Left ventricle myocardium inferior (tissue), 1 donor: ENCODE data around the gene SLC39A13. TPM values are rescaled to one million over a fixed set of nuclear protein-coding genes. Genes with fewer than 3 reads are reported as not detected.

Source experiments
- DNase-seq: peaks from one replicate; pipeline ENCODE4 v3.0.0-alpha.2; 2020
- H3K27ac ChIP-seq: fragments of 200-600 bp; replicated peaks from 2 replicates; pipeline ENCODE4 v1.8.0; 2021
- H3K27me3 ChIP-seq: fragments of 200-600 bp; 2 replicates; pipeline ENCODE4 v1.8.0; 2021; ENCODE audit warnings: low read depth
- H3K36me3 ChIP-seq: fragments of 200-600 bp; 2 replicates; pipeline ENCODE4 v1.8.0; 2021
- H3K4me1 ChIP-seq: fragments of 200-600 bp; 2 replicates; pipeline ENCODE4 v1.8.0; 2021
- H3K4me3 ChIP-seq: fragments of 200-600 bp; 2 replicates; pipeline ENCODE4 v1.8.0; 2021; ENCODE audit warnings: mild to moderate bottlenecking, moderate library complexity
- H3K9me3 ChIP-seq: fragments of 200-600 bp; replicated peaks from 2 replicates; pipeline ENCODE4 v1.8.0; 2021
- intact Hi-C: fragments of 100-400 bp; cut with micrococcal nuclease; formaldehyde crosslinking; loops from one replicate; pipeline ENCODE4 v1.11.0; 2022
- total RNA-seq: library from RNA; stranded (reverse); fragmentation: NEBNext Ultra II Directional; extraction: Animal tissue kit (Norgen Biotek cat#: 25700); gene quantifications from one replicate; pipeline ENCODE4 v1.2.1, GENCODE V29; 2021
- TF ChIP-seq, protein P1 (sequence below): fragments of 200-600 bp; IDR thresholded peaks from 2 replicates; pipeline ENCODE4 v1.8.0; 2021; ENCODE audit warnings: antibody characterized with exemption, mild to moderate bottlenecking, borderline replicate concordance
- donor health status: DM: no; HTN: yes; CAD: no; lungs with severe emphysema.

SLC39A13 gene
- total RNA-seq, 1 donor from 2014 or later = 36.5 TPM

DNA sequence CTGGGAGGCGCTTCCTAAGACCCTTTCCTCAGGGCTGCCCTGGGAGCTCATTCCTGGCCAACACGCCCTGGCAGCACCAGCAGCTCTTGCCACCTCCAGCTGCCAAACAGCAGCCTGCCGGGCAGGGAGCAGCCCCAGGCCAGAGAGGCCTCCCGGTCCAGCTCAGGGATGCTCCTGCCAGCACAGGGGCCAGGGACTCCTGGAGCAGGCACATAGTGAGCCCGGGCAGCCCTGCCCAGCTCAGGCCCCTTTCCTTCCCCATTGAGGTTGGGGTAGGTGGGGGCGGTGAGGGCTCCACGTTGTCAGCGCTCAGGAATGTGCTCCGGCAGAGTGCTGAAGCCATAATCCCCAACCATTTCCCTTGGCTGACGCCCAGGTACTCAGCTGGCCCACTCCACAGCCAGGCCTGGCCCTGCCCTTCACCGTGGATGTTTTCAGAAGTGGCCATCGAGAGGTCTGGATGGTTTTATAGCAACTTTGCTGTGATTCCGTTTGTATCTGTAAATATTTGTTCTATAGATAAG, 7.6 kb downstream of the SLC39A13 start:
- Histone ChIP-seq H3K4me3 (no peak overlapping the region), H3K36me3 (peaks cover 79% of the 10 kb centered on the region), H3K27ac (peak overlapping the region; percentile 91), H3K4me1 (peaks cover 53% of the 10 kb centered on the region), H3K27me3 (no peaks in the 10 kb centered on the region), H3K9me3 (no peaks in the 10 kb centered on the region)
- intact Hi-C loops = no loop called here
- peak; percentile 86 for DNase-seq
- TF ChIP-seq, protein P1, sequence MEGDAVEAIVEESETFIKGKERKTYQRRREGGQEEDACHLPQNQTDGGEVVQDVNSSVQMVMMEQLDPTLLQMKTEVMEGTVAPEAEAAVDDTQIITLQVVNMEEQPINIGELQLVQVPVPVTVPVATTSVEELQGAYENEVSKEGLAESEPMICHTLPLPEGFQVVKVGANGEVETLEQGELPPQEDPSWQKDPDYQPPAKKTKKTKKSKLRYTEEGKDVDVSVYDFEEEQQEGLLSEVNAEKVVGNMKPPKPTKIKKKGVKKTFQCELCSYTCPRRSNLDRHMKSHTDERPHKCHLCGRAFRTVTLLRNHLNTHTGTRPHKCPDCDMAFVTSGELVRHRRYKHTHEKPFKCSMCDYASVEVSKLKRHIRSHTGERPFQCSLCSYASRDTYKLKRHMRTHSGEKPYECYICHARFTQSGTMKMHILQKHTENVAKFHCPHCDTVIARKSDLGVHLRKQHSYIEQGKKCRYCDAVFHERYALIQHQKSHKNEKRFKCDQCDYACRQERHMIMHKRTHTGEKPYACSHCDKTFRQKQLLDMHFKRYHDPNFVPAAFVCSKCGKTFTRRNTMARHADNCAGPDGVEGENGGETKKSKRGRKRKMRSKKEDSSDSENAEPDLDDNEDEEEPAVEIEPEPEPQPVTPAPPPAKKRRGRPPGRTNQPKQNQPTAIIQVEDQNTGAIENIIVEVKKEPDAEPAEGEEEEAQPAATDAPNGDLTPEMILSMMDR = no peak

DNA sequence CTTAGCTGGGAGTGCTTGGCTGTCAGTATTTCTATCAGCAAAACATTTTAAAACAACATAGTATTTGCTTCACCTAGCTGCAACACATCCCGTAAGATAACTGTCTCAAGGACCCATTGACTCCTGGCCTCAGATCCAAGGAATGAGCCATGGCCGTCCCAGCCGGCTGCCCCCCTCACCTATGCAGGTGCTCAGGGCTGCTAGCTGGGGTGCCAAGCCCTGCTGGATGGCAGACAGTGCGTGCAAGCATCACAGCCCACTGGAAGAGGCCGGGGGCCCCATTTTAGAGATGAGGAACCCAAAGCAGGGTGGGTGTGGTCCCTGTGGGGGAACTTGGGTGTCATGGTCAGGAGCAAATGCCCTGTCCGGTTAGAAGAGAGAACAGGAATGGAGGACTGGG, 9.3 kb downstream of the SLC39A13 start:
- H3K4me3 ChIP-seq = no peak overlapping the region
- H3K27me3 ChIP-seq = no peaks in the 10 kb centered on the region
- H3K36me3 ChIP-seq = peaks cover 81% of the 10 kb centered on the region
- intact Hi-C loops = no loop called here
- H3K4me1 ChIP-seq = peaks cover 44% of the 10 kb centered on the region
- no peak for DNase-seq
- no peaks in the 10 kb centered on the region for H3K9me3 ChIP-seq
- TF ChIP-seq, protein P1 = no peak
- peak overlapping the region; percentile 11 for H3K27ac ChIP-seq

DNA sequence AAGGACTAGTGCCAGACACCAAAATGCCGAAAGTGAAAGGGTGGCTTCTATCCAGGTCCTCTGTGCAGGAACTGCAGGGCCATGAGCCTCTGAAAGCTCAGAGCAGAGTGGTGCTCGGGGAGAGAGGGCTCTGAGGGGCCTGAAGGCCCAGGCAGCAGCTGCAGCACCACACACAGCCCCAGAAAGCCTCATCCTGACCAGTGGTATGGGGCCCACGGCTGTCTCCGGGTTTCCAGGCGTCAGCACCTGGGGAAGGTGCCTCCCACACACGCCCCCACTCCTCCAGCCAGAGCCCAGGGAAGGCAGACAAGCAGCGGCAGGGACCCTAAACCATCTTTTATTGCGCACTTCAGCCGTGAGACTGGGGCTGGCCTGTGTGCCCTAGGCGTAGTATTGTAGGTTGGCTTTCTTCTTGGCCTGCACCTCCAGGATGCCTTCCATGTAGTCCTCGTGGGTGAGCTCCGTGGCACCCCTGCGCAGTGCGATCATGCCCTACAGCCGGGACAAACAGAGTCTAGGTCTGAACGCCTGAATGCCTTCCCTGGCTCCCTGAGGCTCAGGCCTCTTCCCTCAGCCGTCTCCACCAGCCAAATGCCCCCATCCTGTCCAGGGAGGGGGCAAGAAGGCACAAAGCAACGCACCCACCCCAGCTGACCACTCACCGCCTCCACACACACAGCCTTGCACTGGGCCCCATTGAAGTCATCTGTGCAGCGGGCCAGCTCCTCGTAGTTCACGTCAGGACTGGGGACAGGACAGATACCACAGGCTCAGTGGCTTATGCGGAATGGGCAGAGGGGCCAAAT, 10.3 kb downstream of the SLC39A13 start:
- no peaks in the 10 kb centered on the region for H3K27me3 ChIP-seq
- peaks cover 41% of the 10 kb centered on the region for H3K4me1 ChIP-seq
- peaks cover 81% of the 10 kb centered on the region for H3K36me3 ChIP-seq
- H3K9me3 ChIP-seq = no peaks in the 10 kb centered on the region
- intact Hi-C loops = no loop called here
- no peak overlapping the region for H3K4me3 ChIP-seq
- TF ChIP-seq, protein P1 = no peak
- H3K27ac ChIP-seq = no peak overlapping the region
- no peak for DNase-seq

DNA sequence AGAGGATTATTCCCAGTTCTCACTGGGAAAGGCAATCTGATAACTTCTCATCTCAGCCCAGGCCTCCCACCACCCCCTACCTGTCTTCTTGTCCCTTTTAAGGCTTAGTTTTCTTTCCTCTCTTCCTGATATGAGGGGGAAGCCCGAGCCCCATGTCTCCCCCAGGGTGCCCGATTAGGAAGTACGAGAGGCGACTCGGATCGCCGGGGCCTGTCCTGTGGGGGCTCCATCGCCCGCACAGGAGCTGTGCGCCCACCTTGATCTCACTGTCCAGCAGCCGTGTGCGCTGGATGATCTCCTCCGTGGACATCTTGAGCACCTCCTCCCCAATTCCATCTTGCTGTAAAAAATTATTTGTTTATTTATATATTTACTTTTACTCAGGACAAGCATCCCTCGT, 17.2 kb downstream of the SLC39A13 start:
- Histone ChIP-seq H3K36me3 (peaks cover 46% of the 10 kb centered on the region), H3K4me3 (peak overlapping the region; percentile 85), H3K27ac (peak overlapping the region; percentile 91), H3K9me3 (no peaks in the 10 kb centered on the region), H3K27me3 (no peaks in the 10 kb centered on the region), H3K4me1 (peaks cover 34% of the 10 kb centered on the region)
- intact Hi-C loops = no loop called here
- TF ChIP-seq, protein P1 = no peak
- DNase-seq = no peak

DNA sequence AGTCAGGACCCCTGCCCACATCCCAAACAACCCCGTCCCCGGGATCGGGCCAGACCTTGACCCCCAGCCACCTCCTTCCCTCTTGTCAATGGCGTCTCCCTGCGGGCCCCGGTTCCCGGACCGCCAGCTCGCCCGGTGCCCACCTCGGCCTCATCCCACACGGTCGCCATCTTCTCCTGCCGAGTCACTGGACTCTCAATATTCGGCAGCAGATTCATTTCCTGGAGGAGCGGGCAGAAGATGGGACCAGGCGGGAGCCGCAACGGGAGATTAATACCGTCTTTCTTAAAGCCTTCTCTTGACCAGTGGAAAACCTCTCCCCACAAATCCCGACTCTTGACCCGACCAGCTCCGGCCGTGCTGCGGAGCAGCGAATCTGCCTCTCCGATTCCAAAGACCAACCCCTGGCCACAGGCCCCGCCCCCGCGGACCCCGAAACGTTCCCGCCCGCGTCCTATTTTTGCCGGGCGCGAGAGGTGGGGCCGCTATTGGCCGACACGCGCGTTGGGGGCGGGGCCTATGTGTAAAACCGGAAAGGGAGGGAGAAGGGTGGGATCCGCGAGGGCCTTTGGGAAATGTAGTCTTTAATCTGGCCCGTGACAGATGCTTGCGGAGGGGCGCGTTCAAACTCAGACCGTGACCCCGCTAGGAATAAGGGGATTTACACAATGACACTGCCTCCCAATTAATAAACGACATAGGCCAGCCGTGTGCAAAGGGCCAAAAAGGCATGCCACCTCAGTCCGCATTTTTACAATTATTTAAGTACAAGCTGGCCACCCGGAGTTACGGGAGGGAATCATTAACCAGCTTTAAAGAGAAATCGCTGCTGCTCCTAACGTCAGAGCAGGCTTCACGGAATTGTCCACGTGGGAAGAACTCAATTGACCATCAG, 17.9 kb downstream of the SLC39A13 start, which contains the start of gene PSMC3:
TSS of gene PSMC3 (minus strand) at position 378 of the 895 bp plus-strand sequence. CDS start at position 218, 160 bp downstream.
- H3K27me3 ChIP-seq = no peaks in the 10 kb centered on the region
- H3K9me3 ChIP-seq = no peaks in the 10 kb centered on the region
- peaks cover 34% of the 10 kb centered on the region for H3K4me1 ChIP-seq
- DNase-seq = peak; percentile 99
- peak within 1 kb of the TSS; percentile 91 for H3K27ac ChIP-seq
- peaks cover 39% of the 10 kb centered on the region for H3K36me3 ChIP-seq
- intact Hi-C loops = no loop called here
- H3K4me3 ChIP-seq = peak within 1 kb of the TSS; percentile 85
- TF ChIP-seq, protein P1 = no peak
